ENCODE measurements around the gene ATP9B. TPM values are rescaled to one million over a fixed set of nuclear protein-coding genes. Genes with fewer than 3 reads are reported as not detected.

ATP9B gene
- total RNA-seq, 1 donor from 2014 or later = 48.6 TPM

- DNase-seq (no peak), ATAC-seq (no peak)
- intact Hi-C loops (cut with DNase I) = no loop called here
- Histone ChIP-seq H3K27ac (no peak overlapping the region), H3K4me3 (no peak overlapping the region), H3K9me3 (no peaks in the 10 kb centered on the region), H3K27me3 (ENCODE audit: low read depth) (no peaks in the 10 kb centered on the region), H3K4me1 (no peaks in the 10 kb centered on the region), H3K36me3 (peaks cover 19% of the 10 kb centered on the region)
- no peak for TF ChIP-seq CTCF (IDR thresholded peaks at IDR 0.05)
Measured at GRCh38 chr18:79111483-79111882, 42.3 kb downstream of the ATP9B start.

GRCh38 chr18:79117385-79117784 is 48.2 kb downstream of the ATP9B start:
- DNase-seq = peak; percentile 54
- TF ChIP-seq CTCF (IDR thresholded peaks at IDR 0.05) = no peak
- Histone ChIP-seq H3K4me1 (peaks cover 9% of the 10 kb centered on the region), H3K27ac (no peak overlapping the region), H3K36me3 (peaks cover 19% of the 10 kb centered on the region), H3K27me3 (ENCODE audit: low read depth) (no peaks in the 10 kb centered on the region), H3K4me3 (no peak overlapping the region), H3K9me3 (no peaks in the 10 kb centered on the region)
- ATAC-seq = peak; percentile 75 to 76
- intact Hi-C loops (cut with DNase I) = no loop called here

- peaks cover 19% of the 10 kb centered on the region for H3K36me3 ChIP-seq
- no peaks in the 10 kb centered on the region for H3K9me3 ChIP-seq
- ATAC-seq (no peak), DNase-seq (no peak)
- intact Hi-C loops (cut with DNase I) = no loop called here
- no peaks in the 10 kb centered on the region for H3K27me3 ChIP-seq (ENCODE audit: low read depth)
- H3K4me3 ChIP-seq = no peak overlapping the region
- H3K4me1 ChIP-seq = peaks cover 9% of the 10 kb centered on the region
- H3K27ac ChIP-seq = no peak overlapping the region
- no peak for TF ChIP-seq CTCF (IDR thresholded peaks at IDR 0.05)
Measured at GRCh38 chr18:79117788-79118187, 48.6 kb downstream of the ATP9B start.

GRCh38 chr18:79118797-79119196 is 49.6 kb downstream of the ATP9B start:
- no peaks in the 10 kb centered on the region for H3K27me3 ChIP-seq (ENCODE audit: low read depth)
- intact Hi-C loops (cut with DNase I) = no loop called here
- DNase-seq = no peak
- ATAC-seq = no peak
- H3K9me3 ChIP-seq = no peaks in the 10 kb centered on the region
- H3K36me3 ChIP-seq = peaks cover 10% of the 10 kb centered on the region
- no peak for TF ChIP-seq CTCF (IDR thresholded peaks at IDR 0.05)
- no peak overlapping the region for H3K4me3 ChIP-seq
- peaks cover 9% of the 10 kb centered on the region for H3K4me1 ChIP-seq
- H3K27ac ChIP-seq = no peak overlapping the region

GRCh38 chr18:79121746-79122474 is 52.7 kb downstream of the ATP9B start:
- DNase-seq (no peak), ATAC-seq (no peak)
- Histone ChIP-seq H3K27ac (no peak overlapping the region), H3K4me1 (peaks cover 9% of the 10 kb centered on the region), H3K27me3 (ENCODE audit: low read depth) (no peaks in the 10 kb centered on the region), H3K4me3 (no peak overlapping the region), H3K9me3 (no peaks in the 10 kb centered on the region), H3K36me3 (peaks cover 9% of the 10 kb centered on the region)
- intact Hi-C loops (cut with DNase I) = no loop called here
- no peak for TF ChIP-seq CTCF (IDR thresholded peaks at IDR 0.05)
